Measurements from ENCODE around the gene ZNF514.
A peak's percentile ranks its signal among the peaks of the same experiment; 100 is the strongest.

ZNF514 gene

GRCh38 chr2:95166065-95166763 is 6.6 kb upstream of the ZNF514 start:
- DNase-seq (ENCODE audit: low read depth): no peak
- TF ChIP-seq CTCF (conservative IDR thresholded peaks at IDR 0.05; ENCODE audit: control insufficient read depth, insufficient read depth, low read depth, low read length): no peak

GRCh38 chr2:95165371-95166064 is 5.9 kb upstream of the ZNF514 start, which contains the start of gene ZNF2:
Gene ZNF2 (plus strand): TSS chr2:95165809. CDS start chr2:95176227, 10,418 bp downstream.
- TF ChIP-seq CTCF (conservative IDR thresholded peaks at IDR 0.05; ENCODE audit: control insufficient read depth, insufficient read depth, low read depth, low read length): peak; percentile 3
- peak within 1 kb of the TSS; percentile 97 for H3K4me3 ChIP-seq (ENCODE audit: control insufficient read depth, low read depth, low read length)
- peak; percentile 97 for DNase-seq (ENCODE audit: low read depth)

More at GRCh38 chr2:95166065-95166763, 6.6 kb upstream of the ZNF514 start:
- H3K4me3 ChIP-seq (ENCODE audit: control insufficient read depth, low read depth, low read length): peak overlapping the region; percentile 97

DNA sequence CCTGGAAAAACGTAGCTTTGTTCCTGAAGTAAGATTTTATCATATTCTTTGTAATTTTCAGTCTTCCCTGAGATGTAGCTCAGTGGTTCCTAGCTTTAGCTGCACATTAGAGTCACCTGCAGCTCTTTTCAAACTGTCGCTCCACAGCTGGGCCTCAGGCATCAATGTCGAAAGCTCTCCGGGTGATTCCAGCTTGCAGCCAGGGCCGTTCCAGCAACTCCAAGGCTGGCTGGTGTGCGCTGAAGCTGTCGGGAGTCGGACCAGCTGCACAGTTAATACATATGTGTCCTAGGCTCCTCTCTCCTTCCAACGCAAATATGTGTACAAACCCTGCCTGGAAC is 5.4 kb upstream of the ZNF514 start:
- TF ChIP-seq CTCF (conservative IDR thresholded peaks at IDR 0.05; ENCODE audit: control insufficient read depth, insufficient read depth, low read depth, low read length): no peak
- no peak for DNase-seq (ENCODE audit: low read depth)
- H3K4me3 ChIP-seq (ENCODE audit: control insufficient read depth, low read depth, low read length): peak overlapping the region; percentile 97

GRCh38 chr2:95158891-95159619 is 593 bp downstream of the ZNF514 start:
- no peak for TF ChIP-seq CTCF (conservative IDR thresholded peaks at IDR 0.05; ENCODE audit: control insufficient read depth, insufficient read depth, low read depth, low read length)
- peak; percentile 29 for DNase-seq (ENCODE audit: low read depth)
- H3K4me3 ChIP-seq (ENCODE audit: control insufficient read depth, low read depth, low read length): peak overlapping the region; percentile 70

DNA sequence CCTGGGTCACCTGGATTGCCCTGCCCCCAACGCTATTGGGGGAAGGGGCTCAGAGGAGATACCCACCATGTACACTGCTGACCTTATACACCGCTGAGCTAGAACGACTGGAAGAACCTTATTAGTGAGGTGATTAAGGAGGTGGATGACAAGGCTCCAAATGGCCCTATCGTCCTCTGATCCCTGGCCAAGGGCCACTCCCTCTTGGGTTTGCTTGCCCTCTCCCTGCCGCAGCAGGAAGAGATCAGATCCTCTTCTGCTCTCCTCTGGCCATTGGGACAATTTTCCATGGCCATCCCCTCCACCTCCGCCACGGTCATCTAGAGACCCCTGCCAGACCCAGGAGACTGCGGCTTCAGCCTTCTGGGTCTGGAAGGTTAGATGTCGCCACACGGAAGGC is 1.2 kb downstream of the ZNF514 start:
- TF ChIP-seq CTCF (conservative IDR thresholded peaks at IDR 0.05; ENCODE audit: control insufficient read depth, insufficient read depth, low read depth, low read length): no peak
- peak overlapping the region; percentile 70 for H3K4me3 ChIP-seq (ENCODE audit: control insufficient read depth, low read depth, low read length)

DNA sequence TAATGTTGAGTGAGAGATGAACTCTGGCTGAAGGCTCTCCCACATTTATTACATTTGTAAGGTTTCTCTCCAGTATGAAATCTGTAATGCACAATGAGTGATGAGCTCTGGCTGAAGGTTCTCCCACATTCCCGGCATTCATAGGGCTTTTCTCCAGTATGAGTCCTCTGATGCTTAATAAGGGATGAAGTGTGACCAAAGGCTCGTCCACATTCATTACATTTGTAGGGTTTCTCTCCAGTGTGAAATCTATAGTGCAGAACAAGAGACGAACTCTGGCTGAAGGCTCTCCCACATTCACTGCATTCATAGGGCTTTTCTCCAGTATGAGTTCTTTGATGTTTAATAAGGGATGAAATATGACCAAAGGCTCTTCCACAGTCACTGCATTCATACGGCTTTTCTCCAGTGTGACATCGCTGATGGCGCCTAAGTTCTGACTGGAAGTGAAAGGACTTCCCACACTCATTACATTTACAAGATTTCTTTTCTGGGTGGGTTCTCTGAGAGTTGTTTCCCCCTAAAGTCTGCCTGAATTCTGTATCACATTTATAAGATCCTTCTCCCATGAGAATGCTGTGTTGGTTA is 10.2 kb downstream of the ZNF514 start:
- peak; percentile 11 for DNase-seq (ENCODE audit: low read depth)
- no peak for TF ChIP-seq CTCF (conservative IDR thresholded peaks at IDR 0.05; ENCODE audit: control insufficient read depth, insufficient read depth, low read depth, low read length)
- H3K4me3 ChIP-seq (ENCODE audit: control insufficient read depth, low read depth, low read length): no peak overlapping the region

More for the DNA sequence above, 1.2 kb downstream of the ZNF514 start:
- peak; percentile 11 for DNase-seq (ENCODE audit: low read depth)

Data from fibroblast of mammary gland (primary cell).